ENCODE measurements around the gene UBE2G2.

The UBE2G2 gene

GRCh38 chr21:44727757-44728156 lies 73.9 kb downstream of the UBE2G2 start:
- Histone ChIP-seq H3K27me3 (ENCODE audit: insufficient read depth, low read length, poor library complexity) (peaks cover 4% of the 10 kb centered on the region), H3K36me3 (ENCODE audit: insufficient read depth, low read length) (no peaks in the 10 kb centered on the region), H3K4me2 (ENCODE audit: insufficient read depth, low read length) (no peak overlapping the region), H3K27ac (ENCODE audit: low read length) (no peak overlapping the region), H2AFZ (ENCODE audit: low read depth, low read length) (no peak overlapping the region), H3K9ac (ENCODE audit: low read depth, low read length) (no peak overlapping the region), H3K4me1 (ENCODE audit: insufficient read depth, low read length) (no peaks in the 10 kb centered on the region), H3K4me3 (ENCODE audit: low read depth in 1 of 2, low read length in 2 of 2) (no peak overlapping the region), H3K79me2 (ENCODE audit: insufficient read depth, low read length) (no peaks in the 10 kb centered on the region), H4K20me1 (ENCODE audit: insufficient read depth, low read length) (no peaks in the 10 kb centered on the region), H3K9me3 (ENCODE audit: insufficient read depth, low read length, severe bottlenecking) (no peaks in the 10 kb centered on the region)
- no peak for ATAC-seq (ENCODE audit: insufficient read depth, low read depth)
- no peak for TF ChIP-seq EZH2 (IDR thresholded peaks at IDR 0.05; ENCODE audit: borderline replicate concordance, low read depth, low read length, severe bottlenecking)
- TF ChIP-seq, protein P1, sequence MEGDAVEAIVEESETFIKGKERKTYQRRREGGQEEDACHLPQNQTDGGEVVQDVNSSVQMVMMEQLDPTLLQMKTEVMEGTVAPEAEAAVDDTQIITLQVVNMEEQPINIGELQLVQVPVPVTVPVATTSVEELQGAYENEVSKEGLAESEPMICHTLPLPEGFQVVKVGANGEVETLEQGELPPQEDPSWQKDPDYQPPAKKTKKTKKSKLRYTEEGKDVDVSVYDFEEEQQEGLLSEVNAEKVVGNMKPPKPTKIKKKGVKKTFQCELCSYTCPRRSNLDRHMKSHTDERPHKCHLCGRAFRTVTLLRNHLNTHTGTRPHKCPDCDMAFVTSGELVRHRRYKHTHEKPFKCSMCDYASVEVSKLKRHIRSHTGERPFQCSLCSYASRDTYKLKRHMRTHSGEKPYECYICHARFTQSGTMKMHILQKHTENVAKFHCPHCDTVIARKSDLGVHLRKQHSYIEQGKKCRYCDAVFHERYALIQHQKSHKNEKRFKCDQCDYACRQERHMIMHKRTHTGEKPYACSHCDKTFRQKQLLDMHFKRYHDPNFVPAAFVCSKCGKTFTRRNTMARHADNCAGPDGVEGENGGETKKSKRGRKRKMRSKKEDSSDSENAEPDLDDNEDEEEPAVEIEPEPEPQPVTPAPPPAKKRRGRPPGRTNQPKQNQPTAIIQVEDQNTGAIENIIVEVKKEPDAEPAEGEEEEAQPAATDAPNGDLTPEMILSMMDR (IDR thresholded peaks at IDR 0.05; ENCODE audit: borderline replicate concordance, extremely low read depth, low read length, poor library complexity, severe bottlenecking): no peak
- no peak for DNase-seq

DNA sequence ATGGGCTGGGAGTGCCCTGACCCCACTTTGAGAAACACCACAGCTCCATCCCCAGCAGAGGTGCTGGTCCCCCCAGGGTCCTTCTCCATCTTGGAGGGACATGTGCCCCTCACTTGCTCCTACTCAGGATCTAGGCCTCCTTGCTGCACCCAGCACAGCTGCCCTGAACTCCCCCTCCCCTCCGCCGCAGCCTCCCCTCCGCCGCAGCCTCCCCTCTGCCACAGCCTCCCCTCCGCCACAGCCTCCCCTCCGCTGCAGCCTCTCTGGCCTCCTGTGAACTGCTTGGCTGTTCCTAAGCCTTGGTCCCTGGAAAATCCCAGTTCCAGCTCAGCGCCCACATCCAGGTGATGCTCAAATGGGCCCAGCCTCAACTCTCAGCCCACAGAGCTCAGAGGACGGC lies 74.3 kb downstream of the UBE2G2 start:
- H3K79me2 ChIP-seq (ENCODE audit: insufficient read depth, low read length): no peaks in the 10 kb centered on the region

GRCh38 chr21:44726826-44727225 lies 74.8 kb downstream of the UBE2G2 start:
- Histone ChIP-seq H4K20me1 (ENCODE audit: insufficient read depth, low read length) (no peaks in the 10 kb centered on the region), H3K9me3 (ENCODE audit: insufficient read depth, low read length, severe bottlenecking) (no peaks in the 10 kb centered on the region), H3K79me2 (ENCODE audit: insufficient read depth, low read length) (no peaks in the 10 kb centered on the region), H3K4me1 (ENCODE audit: insufficient read depth, low read length) (no peaks in the 10 kb centered on the region), H3K27me3 (ENCODE audit: insufficient read depth, low read length, poor library complexity) (peaks cover 4% of the 10 kb centered on the region), H2AFZ (ENCODE audit: low read depth, low read length) (no peak overlapping the region), H3K36me3 (ENCODE audit: insufficient read depth, low read length) (no peaks in the 10 kb centered on the region), H3K4me2 (ENCODE audit: insufficient read depth, low read length) (no peak overlapping the region), H3K9ac (ENCODE audit: low read depth, low read length) (no peak overlapping the region), H3K4me3 (ENCODE audit: low read depth in 1 of 2, low read length in 2 of 2) (no peak overlapping the region), H3K27ac (ENCODE audit: low read length) (no peak overlapping the region)
- no peak for DNase-seq
- no peak for ATAC-seq (ENCODE audit: insufficient read depth, low read depth)
- TF ChIP-seq, protein P1 (IDR thresholded peaks at IDR 0.05; ENCODE audit: borderline replicate concordance, extremely low read depth, low read length, poor library complexity, severe bottlenecking): no peak
- TF ChIP-seq EZH2 (IDR thresholded peaks at IDR 0.05; ENCODE audit: borderline replicate concordance, low read depth, low read length, severe bottlenecking): no peak

More for the DNA sequence above, 74.3 kb downstream of the UBE2G2 start:
- DNase-seq (no peak), ATAC-seq (ENCODE audit: insufficient read depth, low read depth) (no peak)
- H3K27me3 ChIP-seq (ENCODE audit: insufficient read depth, low read length, poor library complexity): peaks cover 4% of the 10 kb centered on the region
- H3K4me3 ChIP-seq (ENCODE audit: low read depth in 1 of 2, low read length in 2 of 2): no peak overlapping the region
- H3K4me1 ChIP-seq (ENCODE audit: insufficient read depth, low read length): no peaks in the 10 kb centered on the region
- no peaks in the 10 kb centered on the region for H3K36me3 ChIP-seq (ENCODE audit: insufficient read depth, low read length)
- H4K20me1 ChIP-seq (ENCODE audit: insufficient read depth, low read length): no peaks in the 10 kb centered on the region
- H3K9ac ChIP-seq (ENCODE audit: low read depth, low read length): no peak overlapping the region
- H3K9me3 ChIP-seq (ENCODE audit: insufficient read depth, low read length, severe bottlenecking): no peaks in the 10 kb centered on the region
- no peak overlapping the region for H3K4me2 ChIP-seq (ENCODE audit: insufficient read depth, low read length)
- H3K27ac ChIP-seq (ENCODE audit: low read length): no peak overlapping the region
- TF ChIP-seq, protein P1 (IDR thresholded peaks at IDR 0.05; ENCODE audit: borderline replicate concordance, extremely low read depth, low read length, poor library complexity, severe bottlenecking): no peak
- no peak for TF ChIP-seq EZH2 (IDR thresholded peaks at IDR 0.05; ENCODE audit: borderline replicate concordance, low read depth, low read length, severe bottlenecking)
- no peak overlapping the region for H2AFZ ChIP-seq (ENCODE audit: low read depth, low read length)

GRCh38 chr21:44724926-44725325 lies 76.7 kb downstream of the UBE2G2 start:
- Histone ChIP-seq H2AFZ (ENCODE audit: low read depth, low read length) (no peak overlapping the region), H3K27ac (ENCODE audit: low read length) (no peak overlapping the region), H3K4me1 (ENCODE audit: insufficient read depth, low read length) (no peaks in the 10 kb centered on the region), H4K20me1 (ENCODE audit: insufficient read depth, low read length) (no peaks in the 10 kb centered on the region), H3K4me2 (ENCODE audit: insufficient read depth, low read length) (no peak overlapping the region), H3K36me3 (ENCODE audit: insufficient read depth, low read length) (no peaks in the 10 kb centered on the region), H3K79me2 (ENCODE audit: insufficient read depth, low read length) (no peaks in the 10 kb centered on the region), H3K4me3 (ENCODE audit: low read depth in 1 of 2, low read length in 2 of 2) (no peak overlapping the region), H3K9me3 (ENCODE audit: insufficient read depth, low read length, severe bottlenecking) (no peaks in the 10 kb centered on the region), H3K9ac (ENCODE audit: low read depth, low read length) (no peak overlapping the region), H3K27me3 (ENCODE audit: insufficient read depth, low read length, poor library complexity) (no peaks in the 10 kb centered on the region)
- ATAC-seq (ENCODE audit: insufficient read depth, low read depth): no peak
- TF ChIP-seq, protein P1 (IDR thresholded peaks at IDR 0.05; ENCODE audit: borderline replicate concordance, extremely low read depth, low read length, poor library complexity, severe bottlenecking): no peak
- TF ChIP-seq EZH2 (IDR thresholded peaks at IDR 0.05; ENCODE audit: borderline replicate concordance, low read depth, low read length, severe bottlenecking): no peak
- DNase-seq: no peak
